ENCODE measurements around the gene CCDC92. TPM values are rescaled to one million over a fixed set of nuclear protein-coding genes. Genes with fewer than 3 reads are reported as not detected.

The CCDC92 gene
- total RNA-seq, 1 donor from 2014 or later: 55.1 TPM

GRCh38 chr12:123965382-123965781 is 7.2 kb downstream of the CCDC92 start:
- Mint-ChIP-seq H3K9me3 (ENCODE audit: unreplicated experiment) (no peaks in the 10 kb centered on the region), H3K36me3 (ENCODE audit: unreplicated experiment) (peaks cover 8% of the 10 kb centered on the region), H3K4me3 (ENCODE audit: unreplicated experiment) (no peak overlapping the region), H3K27ac (ENCODE audit: unreplicated experiment) (no peak overlapping the region), H3K27me3 (ENCODE audit: unreplicated experiment) (no peaks in the 10 kb centered on the region), H3K4me1 (ENCODE audit: unreplicated experiment) (peaks cover 39% of the 10 kb centered on the region)
- no peak for TF ChIP-seq CTCF (IDR thresholded peaks at IDR 0.05)
- no peak for DNase-seq (ENCODE audit: extremely low spot score, unreplicated experiment)

DNA sequence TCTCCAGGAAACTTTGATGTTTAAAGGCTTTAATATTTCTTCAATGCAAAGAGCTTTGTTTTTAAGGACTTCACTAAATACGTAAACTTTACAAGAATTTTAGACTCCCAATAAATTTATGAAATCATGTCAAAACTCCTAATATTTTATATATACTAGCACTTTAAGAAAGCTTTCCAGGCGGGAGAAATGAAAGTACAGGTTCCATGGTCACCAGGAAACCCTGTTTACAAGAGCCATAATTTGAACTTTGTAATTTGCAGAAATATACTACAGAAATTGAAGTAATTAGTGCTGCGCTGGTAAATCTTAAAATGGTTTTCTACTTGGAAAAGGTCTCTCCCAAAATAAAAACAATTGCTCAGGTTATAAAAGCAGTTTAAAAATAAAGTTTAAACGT is 8.8 kb downstream of the CCDC92 start:
- no peak overlapping the region for H3K4me3 Mint-ChIP-seq (ENCODE audit: unreplicated experiment)
- peaks cover 12% of the 10 kb centered on the region for H3K36me3 Mint-ChIP-seq (ENCODE audit: unreplicated experiment)
- no peak for TF ChIP-seq CTCF (IDR thresholded peaks at IDR 0.05)
- no peak for DNase-seq (ENCODE audit: extremely low spot score, unreplicated experiment)
- H3K4me1 Mint-ChIP-seq (ENCODE audit: unreplicated experiment): peaks cover 25% of the 10 kb centered on the region
- H3K27ac Mint-ChIP-seq (ENCODE audit: unreplicated experiment): no peak overlapping the region
- H3K27me3 Mint-ChIP-seq (ENCODE audit: unreplicated experiment): no peaks in the 10 kb centered on the region
- H3K9me3 Mint-ChIP-seq (ENCODE audit: unreplicated experiment): no peaks in the 10 kb centered on the region

DNA sequence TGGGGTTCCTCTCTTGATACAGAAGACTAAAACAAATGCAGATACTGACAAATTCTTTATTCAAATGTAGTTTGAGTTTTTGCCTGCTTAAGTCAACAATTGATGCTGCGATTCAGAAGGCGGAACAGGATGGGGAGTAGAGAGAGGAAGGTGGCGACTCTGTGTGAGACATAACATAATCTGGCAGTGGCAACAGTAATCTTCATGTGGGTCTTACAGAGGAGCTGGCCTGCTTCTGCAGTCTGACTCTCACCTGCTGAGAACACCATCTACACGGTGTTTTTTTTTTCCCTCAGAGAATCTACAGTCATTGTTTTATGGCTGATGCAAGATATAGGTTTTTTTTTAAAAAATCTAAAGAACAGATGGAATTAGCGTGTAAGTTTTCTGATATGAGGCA is 10.1 kb downstream of the CCDC92 start:
- H3K4me3 Mint-ChIP-seq (ENCODE audit: unreplicated experiment): no peak overlapping the region

GRCh38 chr12:123961585-123962345 is 10.9 kb downstream of the CCDC92 start:
- peaks cover 20% of the 10 kb centered on the region for H3K4me1 Mint-ChIP-seq (ENCODE audit: unreplicated experiment)
- no peaks in the 10 kb centered on the region for H3K9me3 Mint-ChIP-seq (ENCODE audit: unreplicated experiment)
- no peaks in the 10 kb centered on the region for H3K27me3 Mint-ChIP-seq (ENCODE audit: unreplicated experiment)
- H3K36me3 Mint-ChIP-seq (ENCODE audit: unreplicated experiment): peaks cover 7% of the 10 kb centered on the region
- H3K4me3 Mint-ChIP-seq (ENCODE audit: unreplicated experiment): no peak overlapping the region
- TF ChIP-seq CTCF (IDR thresholded peaks at IDR 0.05): no peak
- DNase-seq (ENCODE audit: extremely low spot score, unreplicated experiment): no peak
- H3K27ac Mint-ChIP-seq (ENCODE audit: unreplicated experiment): no peak overlapping the region

More for the DNA sequence above, 10.1 kb downstream of the CCDC92 start:
- no peak overlapping the region for H3K27ac Mint-ChIP-seq (ENCODE audit: unreplicated experiment)
- peaks cover 7% of the 10 kb centered on the region for H3K36me3 Mint-ChIP-seq (ENCODE audit: unreplicated experiment)
- peaks cover 20% of the 10 kb centered on the region for H3K4me1 Mint-ChIP-seq (ENCODE audit: unreplicated experiment)
- no peaks in the 10 kb centered on the region for H3K27me3 Mint-ChIP-seq (ENCODE audit: unreplicated experiment)
- no peaks in the 10 kb centered on the region for H3K9me3 Mint-ChIP-seq (ENCODE audit: unreplicated experiment)
- no peak for TF ChIP-seq CTCF (IDR thresholded peaks at IDR 0.05)
- DNase-seq (ENCODE audit: extremely low spot score, unreplicated experiment): no peak

GRCh38 chr12:123960856-123961255 is 11.8 kb downstream of the CCDC92 start:
- Mint-ChIP-seq H3K27me3 (ENCODE audit: unreplicated experiment) (no peaks in the 10 kb centered on the region), H3K27ac (ENCODE audit: unreplicated experiment) (no peak overlapping the region), H3K4me1 (ENCODE audit: unreplicated experiment) (peaks cover 20% of the 10 kb centered on the region), H3K36me3 (ENCODE audit: unreplicated experiment) (peaks cover 7% of the 10 kb centered on the region), H3K9me3 (ENCODE audit: unreplicated experiment) (no peaks in the 10 kb centered on the region), H3K4me3 (ENCODE audit: unreplicated experiment) (no peak overlapping the region)
- no peak for TF ChIP-seq CTCF (IDR thresholded peaks at IDR 0.05)
- DNase-seq (ENCODE audit: extremely low spot score, unreplicated experiment): no peak
